ENCODE data around the gene PFAS.

- TF ChIP-seq EP300 (IDR thresholded peaks at IDR 0.05) (no peak), POLR2AphosphoS5 (IDR thresholded peaks at IDR 0.05) (no peak), POLR2A (IDR thresholded peaks at IDR 0.05) (no peak)
- TF ChIP-seq, protein P1, sequence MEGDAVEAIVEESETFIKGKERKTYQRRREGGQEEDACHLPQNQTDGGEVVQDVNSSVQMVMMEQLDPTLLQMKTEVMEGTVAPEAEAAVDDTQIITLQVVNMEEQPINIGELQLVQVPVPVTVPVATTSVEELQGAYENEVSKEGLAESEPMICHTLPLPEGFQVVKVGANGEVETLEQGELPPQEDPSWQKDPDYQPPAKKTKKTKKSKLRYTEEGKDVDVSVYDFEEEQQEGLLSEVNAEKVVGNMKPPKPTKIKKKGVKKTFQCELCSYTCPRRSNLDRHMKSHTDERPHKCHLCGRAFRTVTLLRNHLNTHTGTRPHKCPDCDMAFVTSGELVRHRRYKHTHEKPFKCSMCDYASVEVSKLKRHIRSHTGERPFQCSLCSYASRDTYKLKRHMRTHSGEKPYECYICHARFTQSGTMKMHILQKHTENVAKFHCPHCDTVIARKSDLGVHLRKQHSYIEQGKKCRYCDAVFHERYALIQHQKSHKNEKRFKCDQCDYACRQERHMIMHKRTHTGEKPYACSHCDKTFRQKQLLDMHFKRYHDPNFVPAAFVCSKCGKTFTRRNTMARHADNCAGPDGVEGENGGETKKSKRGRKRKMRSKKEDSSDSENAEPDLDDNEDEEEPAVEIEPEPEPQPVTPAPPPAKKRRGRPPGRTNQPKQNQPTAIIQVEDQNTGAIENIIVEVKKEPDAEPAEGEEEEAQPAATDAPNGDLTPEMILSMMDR (IDR thresholded peaks at IDR 0.05), result no peak
Measured at GRCh38 chr17:8300226-8300625, 51.1 kb downstream of the PFAS start.

Measured in gastroesophageal sphincter (tissue), 3 donors.